HCT116 (cell line): ENCODE results near the gene DIP2C. TPM values are rescaled to one million over a fixed set of nuclear protein-coding genes. Genes with fewer than 3 reads are reported as not detected.

Experiments used
- ATAC-seq: fragments of 200-7000 bp; cut with Tn5 transposase; 2 replicates; pipeline ENCODE4 v1.9.1; 2020; ENCODE audit warnings: mild to moderate bottlenecking, moderate library complexity
- BruUV-seq: library from RNA; stranded (reverse); fragments of 400-500 nt; replicated peaks from 2 replicates; lab custom pipeline; 2021; lab: Mats Ljungman, UMichigan
- CTCF ChIA-PET: fragments of 300-600 bp; sonication (Branson Sonifier 250); formaldehyde crosslinking; loops from one replicate; lab custom pipeline; 2021; ENCODE audit warnings: antibody characterized with exemption; lab: Charles Lee
- POLR2A ChIA-PET: fragments of 300-600, 350-600 bp; sonication (Branson Sonifier 250); formaldehyde crosslinking; loops from one replicate; lab custom pipeline; 2021; ENCODE audit warnings: antibody characterized with exemption; lab: Charles Lee
- RAD21 ChIA-PET, 2 experiments: fragments of 300-600 bp; sonication (Branson Sonifier 250); formaldehyde crosslinking; loops; one replicate each; lab custom pipeline; 2023; ENCODE audit warnings: low total read pairs in 2 of 2; ENCODE audit not compliant: uncharacterized antibody in 2 of 2, unreplicated experiment in 2 of 2, low non-redundant PET in 1 of 2; lab: Charles Lee
- DNase-seq: peaks from one replicate; pipeline ENCODE4 v3.0.0-alpha.2; 2010; ENCODE audit warnings: low read depth, low spot score
- H2AFZ ChIP-seq: fragments of 200-600 bp; shearing (Covaris generic), sonication (generic); 2 replicates; pipeline ENCODE4 v1.6.1; 2017; ENCODE audit warnings: low read depth, mixed run types, mixed read lengths, antibody characterized with exemption, low read length; ENCODE audit not compliant: poor library complexity, severe bottlenecking
- H3K27ac ChIP-seq: 2 replicates; pipeline ENCODE4 v1.5.1; 2012; ENCODE audit warnings: low read depth, low read length
- H3K27me3 ChIP-seq: fragments of 200-600 bp; sonication (generic); 2 replicates; pipeline ENCODE4 v1.6.1; 2016; ENCODE audit warnings: mixed run types, low read length, mixed read lengths; ENCODE audit not compliant: insufficient read depth
- H3K36me3 ChIP-seq, 2 experiments: fragments of 200-500 bp in 1 of 2; fragments of 200-600 bp in 1 of 2; sonication (Bioruptor generic) in 1 of 2; sonication (generic) in 1 of 2; 2 replicates each; pipeline versions ENCODE4 v1.5.1 to v1.6.1; 2014 to 2016; ENCODE audit warnings: low read length in 2 of 2, inconsistent platforms in 1 of 2, mixed read lengths in 1 of 2, mixed run types in 1 of 2; ENCODE audit not compliant: insufficient read depth in 2 of 2, control insufficient read depth in 1 of 2
- H3K4me1 ChIP-seq, 2 experiments: fragments of 200-600 bp in 1 of 2; sonication (generic) in 1 of 2; 2 replicates each; pipeline versions ENCODE4 v1.5.1 to v1.6.1; 2012 to 2017; ENCODE audit warnings: low read length in 2 of 2, inconsistent platforms in 1 of 2, mild to moderate bottlenecking in 1 of 2, mixed read lengths in 1 of 2, mixed run types in 1 of 2, moderate library complexity in 1 of 2; ENCODE audit not compliant: insufficient read depth in 2 of 2, control insufficient read depth in 1 of 2
- H3K4me2 ChIP-seq: fragments of 200-600 bp; sonication (generic); 2 replicates; pipeline ENCODE4 v1.6.1; 2017; ENCODE audit warnings: mixed run types, low read length, mixed read lengths
- H3K4me3 ChIP-seq, 2 experiments: fragments of 200-600 bp in 1 of 2; sonication (generic) in 1 of 2; replicated peaks in 1 of 2; 2 replicates each; pipeline ENCODE4 v1.5.1; 2011 to 2016; ENCODE audit warnings: low read length in 2 of 2, control low read depth in 1 of 2, low read depth in 1 of 2, mild to moderate bottlenecking in 1 of 2, mixed read lengths in 1 of 2, mixed run types in 1 of 2
- H3K79me2 ChIP-seq: fragments of 200-600 bp; sonication (generic); 2 replicates; pipeline ENCODE4 v1.6.1; 2017; ENCODE audit warnings: mild to moderate bottlenecking, mixed run types, low read length, moderate library complexity, mixed read lengths; ENCODE audit not compliant: insufficient read depth
- H3K9ac ChIP-seq: fragments of 200-600 bp; sonication (generic); 2 replicates; pipeline ENCODE4 v1.6.1; 2016; ENCODE audit warnings: low read length, mixed read lengths
- H3K9me2 ChIP-seq: fragments of 200-600 bp; sonication (generic), shearing (Covaris generic); 2 replicates; pipeline ENCODE4 v1.6.1; 2017; ENCODE audit warnings: mixed run types, mild to moderate bottlenecking, moderate library complexity; ENCODE audit not compliant: insufficient read depth
- H3K9me3 ChIP-seq, 2 experiments: fragments of 200-500 bp in 1 of 2; fragments of 200-600 bp in 1 of 2; sonication (Bioruptor generic) in 1 of 2; sonication (generic) in 1 of 2; 2 replicates each; pipeline ENCODE4 v1.6.1; 2014 to 2017; ENCODE audit warnings: low read length in 2 of 2, mixed read lengths in 2 of 2, inconsistent platforms in 1 of 2, low read depth in 1 of 2, mild to moderate bottlenecking in 1 of 2, mixed run types in 1 of 2, moderate library complexity in 1 of 2; ENCODE audit not compliant: control insufficient read depth in 1 of 2, insufficient read depth in 1 of 2
- H4K20me1 ChIP-seq: fragments of 200-600 bp; sonication (generic), shearing (Covaris generic); 2 replicates; pipeline ENCODE4 v1.6.1; 2017; ENCODE audit warnings: mixed run types, mild to moderate bottlenecking, moderate library complexity; ENCODE audit not compliant: insufficient read depth
- CBX3 ChIP-seq: IDR thresholded peaks from 2 replicates; pipeline ENCODE4 v1.6.1; 2012; ENCODE audit warnings: low read depth
- CEBPB ChIP-seq: IDR thresholded peaks from 2 replicates; pipeline ENCODE4 v1.6.1; 2012; ENCODE audit warnings: low read depth
- EGR1 ChIP-seq: IDR thresholded peaks from 2 replicates; pipeline ENCODE4 v1.6.1; 2012; ENCODE audit warnings: low read depth
- ELF1 ChIP-seq: IDR thresholded peaks from 2 replicates; pipeline ENCODE4 v1.6.1; 2012; ENCODE audit warnings: low read depth, borderline replicate concordance
- EZH2phosphoT487 ChIP-seq: fragments of 200-600 bp; IDR thresholded peaks from 2 replicates; pipeline ENCODE4 v1.6.1; 2018; ENCODE audit warnings: antibody characterized with exemption, borderline replicate concordance
- FOSL1 ChIP-seq: IDR thresholded peaks from 2 replicates; pipeline ENCODE4 v1.6.1; 2012; ENCODE audit warnings: low read depth
- MAX ChIP-seq: IDR thresholded peaks from 2 replicates; pipeline ENCODE4 v1.6.1; 2012
- POLR2AphosphoS5 ChIP-seq: IDR thresholded peaks from 2 replicates; pipeline ENCODE4 v1.6.1; 2011; ENCODE audit warnings: mild to moderate bottlenecking, low read depth, low read length, moderate library complexity
- RAD21 ChIP-seq: IDR thresholded peaks from 2 replicates; pipeline ENCODE4 v1.6.1; 2012; ENCODE audit warnings: low read depth, mild to moderate bottlenecking
- SIN3A ChIP-seq: IDR thresholded peaks from 2 replicates; pipeline ENCODE4 v1.6.1; 2012; ENCODE audit warnings: low read depth
- SRF ChIP-seq: IDR thresholded peaks from 2 replicates; pipeline ENCODE4 v1.6.1; 2012; ENCODE audit warnings: low read depth
- TCF7L2 ChIP-seq: IDR thresholded peaks from 2 replicates; pipeline ENCODE4 v1.7.0; 2011; ENCODE audit warnings: borderline replicate concordance, inconsistent platforms; ENCODE audit not compliant: insufficient read depth, insufficient read length; ENCODE audit errors: extremely low read depth
- ZBTB33 ChIP-seq: IDR thresholded peaks from 2 replicates; pipeline ENCODE4 v1.6.1; 2011; ENCODE audit warnings: mild to moderate bottlenecking, low read length, moderate library complexity; ENCODE audit not compliant: insufficient replicate concordance; ENCODE audit errors: extremely low read depth
- ZFX ChIP-seq: fragments of 450-650 bp; IDR thresholded peaks from 2 replicates; pipeline ENCODE4 v1.6.1; 2017
- ZNF274 ChIP-seq: fragments of 200-500 bp; sonication (Bioruptor generic); IDR thresholded peaks from 2 replicates; pipeline ENCODE4 v1.6.1; 2014; ENCODE audit warnings: mild to moderate bottlenecking, low read depth, low read length, inconsistent platforms
- intact Hi-C: fragments of 100-400 bp; cut with micrococcal nuclease; formaldehyde crosslinking; loops from 2 replicates; pipeline ENCODE4 v1.10.0; 2022
- total RNA-seq: library from RNA; stranded (reverse); gene quantifications from one replicate; pipeline ENCODE4 v1.2.1, GENCODE V29; 2021; ENCODE audit not compliant: unreplicated experiment
- TF ChIP-seq, protein P1 (sequence below): IDR thresholded peaks from 2 replicates; pipeline ENCODE4 v1.6.1; 2012; ENCODE audit warnings: low read depth

The DIP2C gene
- total RNA-seq, 1 experiment from 2014 or later, result 15.4 TPM

- Histone ChIP-seq H3K4me3 (no peak overlapping the region), H3K4me1 (0 out of 4 replicates have a peak, but pooled peaks cover 2 to 5% of the 10 kb centered on the region in 2 experiments), H2AFZ (no peak overlapping the region), H3K27me3 (no peaks in the 10 kb centered on the region), H3K36me3 (no peaks in the 10 kb centered on the region), H3K79me2 (no peaks in the 10 kb centered on the region), H3K9me2 (no peaks in the 10 kb centered on the region), H3K4me2 (no peak overlapping the region), H3K9ac (no peak overlapping the region), H3K9me3 (no peaks in the 10 kb centered on the region), H3K27ac (no peak overlapping the region), H4K20me1 (no peaks in the 10 kb centered on the region)
- ChIA-PET POLR2A (no interaction called here), CTCF (no interaction called here), RAD21 (no interaction called here)
- DNase-seq (no peak), ATAC-seq (no peak)
- intact Hi-C loops, result no loop called here
- no peak for TF ChIP-seq FOSL1
- no peak for TF ChIP-seq CEBPB
- no peak for TF ChIP-seq POLR2AphosphoS5
- TF ChIP-seq EGR1, result no peak
- TF ChIP-seq MAX, result no peak
- BruUV-seq, result no TSS peak
Measured at GRCh38 chr10:523925-524324, 165.5 kb downstream of the DIP2C start.

DNA sequence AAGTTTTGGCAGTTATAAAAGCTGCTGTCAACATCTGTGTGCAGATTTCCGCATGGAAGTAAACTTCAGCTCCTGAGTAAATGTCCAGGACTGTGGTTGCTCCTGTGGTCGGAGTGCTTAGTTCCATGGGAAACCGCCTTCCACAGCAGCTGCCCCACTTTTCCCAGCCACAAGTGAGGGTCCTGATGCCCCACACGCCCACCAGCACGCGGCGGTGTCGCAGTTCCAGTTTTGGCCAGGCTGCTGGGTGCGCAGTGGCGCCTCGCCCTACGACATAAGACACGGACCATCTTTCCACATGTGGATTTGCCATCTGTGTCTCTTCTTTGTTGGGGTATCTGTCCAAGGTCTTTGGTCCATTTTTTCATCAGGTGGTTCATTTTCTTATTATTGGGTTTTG lies 167.1 kb downstream of the DIP2C start:
- Histone ChIP-seq H3K9me2 (no peaks in the 10 kb centered on the region), H3K9me3 (no peaks in the 10 kb centered on the region), H3K4me3 (no peak overlapping the region), H4K20me1 (no peaks in the 10 kb centered on the region), H3K27ac (no peak overlapping the region), H3K27me3 (no peaks in the 10 kb centered on the region), H3K9ac (no peak overlapping the region), H2AFZ (no peak overlapping the region), H3K4me1 (0 out of 4 replicates have a peak, but pooled peaks cover 2 to 5% of the 10 kb centered on the region in 2 experiments), H3K4me2 (no peak overlapping the region), H3K79me2 (no peaks in the 10 kb centered on the region), H3K36me3 (no peaks in the 10 kb centered on the region)
- POLR2A ChIA-PET, result no interaction called here
- no peak for ATAC-seq
- intact Hi-C loops, result no loop called here
- CTCF ChIA-PET, result no interaction called here
- DNase-seq, result no peak
- no TSS peak for BruUV-seq
- RAD21 ChIA-PET, result no interaction called here
- TF ChIP-seq, protein P1, sequence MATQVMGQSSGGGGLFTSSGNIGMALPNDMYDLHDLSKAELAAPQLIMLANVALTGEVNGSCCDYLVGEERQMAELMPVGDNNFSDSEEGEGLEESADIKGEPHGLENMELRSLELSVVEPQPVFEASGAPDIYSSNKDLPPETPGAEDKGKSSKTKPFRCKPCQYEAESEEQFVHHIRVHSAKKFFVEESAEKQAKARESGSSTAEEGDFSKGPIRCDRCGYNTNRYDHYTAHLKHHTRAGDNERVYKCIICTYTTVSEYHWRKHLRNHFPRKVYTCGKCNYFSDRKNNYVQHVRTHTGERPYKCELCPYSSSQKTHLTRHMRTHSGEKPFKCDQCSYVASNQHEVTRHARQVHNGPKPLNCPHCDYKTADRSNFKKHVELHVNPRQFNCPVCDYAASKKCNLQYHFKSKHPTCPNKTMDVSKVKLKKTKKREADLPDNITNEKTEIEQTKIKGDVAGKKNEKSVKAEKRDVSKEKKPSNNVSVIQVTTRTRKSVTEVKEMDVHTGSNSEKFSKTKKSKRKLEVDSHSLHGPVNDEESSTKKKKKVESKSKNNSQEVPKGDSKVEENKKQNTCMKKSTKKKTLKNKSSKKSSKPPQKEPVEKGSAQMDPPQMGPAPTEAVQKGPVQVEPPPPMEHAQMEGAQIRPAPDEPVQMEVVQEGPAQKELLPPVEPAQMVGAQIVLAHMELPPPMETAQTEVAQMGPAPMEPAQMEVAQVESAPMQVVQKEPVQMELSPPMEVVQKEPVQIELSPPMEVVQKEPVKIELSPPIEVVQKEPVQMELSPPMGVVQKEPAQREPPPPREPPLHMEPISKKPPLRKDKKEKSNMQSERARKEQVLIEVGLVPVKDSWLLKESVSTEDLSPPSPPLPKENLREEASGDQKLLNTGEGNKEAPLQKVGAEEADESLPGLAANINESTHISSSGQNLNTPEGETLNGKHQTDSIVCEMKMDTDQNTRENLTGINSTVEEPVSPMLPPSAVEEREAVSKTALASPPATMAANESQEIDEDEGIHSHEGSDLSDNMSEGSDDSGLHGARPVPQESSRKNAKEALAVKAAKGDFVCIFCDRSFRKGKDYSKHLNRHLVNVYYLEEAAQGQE, result no peak
- no peak for TF ChIP-seq SIN3A
- no peak for TF ChIP-seq CBX3
- TF ChIP-seq EZH2phosphoT487, result no peak
- no peak for TF ChIP-seq CEBPB
- TF ChIP-seq SRF, result no peak
- no peak for TF ChIP-seq POLR2AphosphoS5
- TF ChIP-seq RAD21, result no peak
- no peak for TF ChIP-seq ZBTB33
- TF ChIP-seq ZFX, result no peak
- no peak for TF ChIP-seq ELF1
- no peak for TF ChIP-seq EGR1
- no peak for TF ChIP-seq ZNF274
- TF ChIP-seq TCF7L2, result no peak
